Activated CD4-positive, alpha-beta T cell treated with anti-CD3 and anti-CD28 coated beads for 4 hours (primary cell): ENCODE measurements around the gene SEPTIN5.
A peak's percentile ranks its signal among the peaks of the same experiment; 100 is the strongest.

ENCODE experiments used
- DNase-seq, 2 donors: peaks; one replicate each; pipeline ENCODE4 v3.0.0-alpha.2; 2020

The SEPTIN5 gene

GRCh38 chr22:19763458-19764298 is 49.4 kb downstream of the SEPTIN5 start:
- no peak for DNase-seq

GRCh38 chr22:19764299-19764593 is 49.9 kb downstream of the SEPTIN5 start:
- no peak for DNase-seq

GRCh38 chr22:19764636-19765476 is 50.6 kb downstream of the SEPTIN5 start:
- no peak for DNase-seq

GRCh38 chr22:19765477-19766239 is 51.4 kb downstream of the SEPTIN5 start:
- no peak for DNase-seq

- no peak for DNase-seq
Measured at GRCh38 chr22:19766240-19766510, 51.9 kb downstream of the SEPTIN5 start.

- peak; percentile 36 to 42 for DNase-seq
Measured at GRCh38 chr22:19766511-19767426, 52.5 kb downstream of the SEPTIN5 start.

- DNase-seq: no peak
Measured at GRCh38 chr22:19767427-19768341, 53.4 kb downstream of the SEPTIN5 start.

GRCh38 chr22:19769393-19769715 is 55.1 kb downstream of the SEPTIN5 start:
- DNase-seq: no peak

- DNase-seq: no peak
Measured at GRCh38 chr22:19770349-19771220, 56.3 kb downstream of the SEPTIN5 start.

GRCh38 chr22:19772422-19772672 is 58.0 kb downstream of the SEPTIN5 start:
- DNase-seq: no peak
